Astrocyte of the cerebellum (primary cell): Measurements from ENCODE around the gene HMGN2.
"Not testable (repeated sequence)": the region's sequence is repeated elsewhere in the genome, so short reads cannot be mapped to it uniquely, and the experiment has no call there.

Experiments
- DNase-seq: peaks from one replicate; pipeline ENCODE4 v3.0.0-alpha.2; 2011; ENCODE audit warnings: low read depth
- H3K4me3 ChIP-seq: 2 replicates; pipeline ENCODE4 v1.5.1; 2011; ENCODE audit warnings: mild to moderate bottlenecking, low read depth, low read length, moderate library complexity
- in situ Hi-C: cut with HindIII; loops from 2 replicates; pipeline ENCODE4 v1.10.0; 2017; ENCODE audit warnings: low sequenced_read_pairs
- TF ChIP-seq, protein P1 (sequence below): IDR thresholded peaks from 2 replicates; pipeline ENCODE4 v1.5.1; 2012; ENCODE audit warnings: low read length, low read depth, moderate library complexity, mild to moderate bottlenecking; ENCODE audit errors: missing control alignments

The HMGN2 gene

DNA sequence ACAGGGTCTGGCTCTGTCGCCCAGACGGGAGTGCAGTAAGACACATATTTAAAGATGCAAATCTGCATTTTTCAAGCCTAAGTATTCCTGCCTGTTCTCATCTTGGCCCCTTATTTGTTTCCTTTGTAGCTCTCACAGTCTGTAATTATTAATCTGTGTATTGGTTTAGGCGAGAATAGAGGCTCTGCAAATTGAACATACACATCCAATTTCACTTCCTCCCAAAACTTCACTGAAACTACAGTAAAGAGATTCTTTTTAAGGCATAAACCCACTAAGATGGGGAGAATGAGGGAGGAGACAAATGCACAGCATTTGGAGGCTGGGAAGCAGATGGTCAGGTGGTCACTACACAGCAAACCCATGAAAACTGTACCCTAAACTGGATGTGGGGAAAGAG is 21.0 kb downstream of the HMGN2 start:
- TF ChIP-seq, protein P1, sequence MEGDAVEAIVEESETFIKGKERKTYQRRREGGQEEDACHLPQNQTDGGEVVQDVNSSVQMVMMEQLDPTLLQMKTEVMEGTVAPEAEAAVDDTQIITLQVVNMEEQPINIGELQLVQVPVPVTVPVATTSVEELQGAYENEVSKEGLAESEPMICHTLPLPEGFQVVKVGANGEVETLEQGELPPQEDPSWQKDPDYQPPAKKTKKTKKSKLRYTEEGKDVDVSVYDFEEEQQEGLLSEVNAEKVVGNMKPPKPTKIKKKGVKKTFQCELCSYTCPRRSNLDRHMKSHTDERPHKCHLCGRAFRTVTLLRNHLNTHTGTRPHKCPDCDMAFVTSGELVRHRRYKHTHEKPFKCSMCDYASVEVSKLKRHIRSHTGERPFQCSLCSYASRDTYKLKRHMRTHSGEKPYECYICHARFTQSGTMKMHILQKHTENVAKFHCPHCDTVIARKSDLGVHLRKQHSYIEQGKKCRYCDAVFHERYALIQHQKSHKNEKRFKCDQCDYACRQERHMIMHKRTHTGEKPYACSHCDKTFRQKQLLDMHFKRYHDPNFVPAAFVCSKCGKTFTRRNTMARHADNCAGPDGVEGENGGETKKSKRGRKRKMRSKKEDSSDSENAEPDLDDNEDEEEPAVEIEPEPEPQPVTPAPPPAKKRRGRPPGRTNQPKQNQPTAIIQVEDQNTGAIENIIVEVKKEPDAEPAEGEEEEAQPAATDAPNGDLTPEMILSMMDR, result no peak
- in situ Hi-C loops, result no loop called here
- no peak overlapping the region for H3K4me3 ChIP-seq
- no peak for DNase-seq

DNA sequence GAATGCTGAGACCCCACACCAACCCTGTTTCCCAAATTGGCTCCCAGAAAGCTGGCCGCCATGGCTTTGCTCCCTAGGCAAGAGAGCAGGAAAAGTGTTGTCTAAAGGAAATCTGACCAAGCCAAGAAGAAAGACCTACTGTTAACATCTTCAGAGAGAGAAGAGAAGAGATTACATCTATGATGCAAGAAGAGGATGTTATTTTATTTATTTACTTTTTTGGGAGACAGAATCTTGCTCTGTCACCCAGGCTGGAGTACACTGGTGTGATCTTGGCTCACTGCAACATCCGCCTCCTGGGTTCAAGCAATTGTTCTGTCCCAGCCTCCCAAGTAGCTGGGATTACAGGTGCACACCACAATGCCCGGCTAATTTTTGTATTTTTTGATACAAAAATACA is 21.7 kb downstream of the HMGN2 start:
- in situ Hi-C loops, result no loop called here
- DNase-seq, result no peak
- TF ChIP-seq, protein P1, result no peak
- H3K4me3 ChIP-seq, result no peak overlapping the region

DNA sequence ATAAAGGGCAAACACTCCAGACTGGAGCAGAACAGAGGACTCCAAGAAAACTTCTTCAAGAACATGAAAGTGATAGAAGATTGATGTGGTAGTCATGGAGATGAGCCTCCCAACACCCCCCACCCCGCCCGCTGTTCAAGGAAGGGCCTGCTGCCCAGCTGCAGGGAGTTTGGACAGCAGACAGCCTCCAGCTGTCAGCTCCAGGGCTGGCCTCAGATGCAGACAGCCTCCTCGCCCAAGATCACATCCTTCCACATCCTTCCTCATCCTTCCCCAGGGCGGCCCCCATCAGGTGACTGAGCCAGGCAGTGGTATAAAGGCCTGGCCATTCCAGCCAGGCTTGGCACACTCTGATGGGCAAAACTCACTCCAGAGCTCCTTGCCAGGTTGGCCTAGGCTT is 24.6 kb downstream of the HMGN2 start:
- no peak for DNase-seq
- TF ChIP-seq, protein P1, result no peak
- in situ Hi-C loops, result no loop called here
- no peak overlapping the region for H3K4me3 ChIP-seq

DNA sequence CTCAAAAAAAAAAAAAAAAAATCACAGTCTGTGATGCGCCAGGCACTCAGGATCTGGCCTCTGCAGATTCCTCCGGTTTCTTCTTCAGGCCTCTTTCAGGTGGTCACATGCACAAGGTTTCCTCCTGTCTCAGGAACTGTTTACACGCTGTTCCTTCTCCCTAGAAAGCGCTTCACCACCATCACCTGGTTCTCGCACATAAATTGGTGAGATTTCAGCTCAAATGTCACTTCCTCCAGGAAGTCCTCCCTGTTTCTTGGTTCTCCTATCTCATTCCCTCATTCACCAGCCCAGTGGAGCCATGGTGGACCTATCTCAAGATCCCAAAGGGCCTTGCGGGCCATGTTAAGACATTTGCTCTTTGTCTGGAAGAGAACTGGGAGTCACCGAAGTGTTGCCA is 26.7 kb downstream of the HMGN2 start:
- no peak overlapping the region for H3K4me3 ChIP-seq
- no peak for DNase-seq
- in situ Hi-C loops, result no loop called here
- TF ChIP-seq, protein P1, result no peak

DNA sequence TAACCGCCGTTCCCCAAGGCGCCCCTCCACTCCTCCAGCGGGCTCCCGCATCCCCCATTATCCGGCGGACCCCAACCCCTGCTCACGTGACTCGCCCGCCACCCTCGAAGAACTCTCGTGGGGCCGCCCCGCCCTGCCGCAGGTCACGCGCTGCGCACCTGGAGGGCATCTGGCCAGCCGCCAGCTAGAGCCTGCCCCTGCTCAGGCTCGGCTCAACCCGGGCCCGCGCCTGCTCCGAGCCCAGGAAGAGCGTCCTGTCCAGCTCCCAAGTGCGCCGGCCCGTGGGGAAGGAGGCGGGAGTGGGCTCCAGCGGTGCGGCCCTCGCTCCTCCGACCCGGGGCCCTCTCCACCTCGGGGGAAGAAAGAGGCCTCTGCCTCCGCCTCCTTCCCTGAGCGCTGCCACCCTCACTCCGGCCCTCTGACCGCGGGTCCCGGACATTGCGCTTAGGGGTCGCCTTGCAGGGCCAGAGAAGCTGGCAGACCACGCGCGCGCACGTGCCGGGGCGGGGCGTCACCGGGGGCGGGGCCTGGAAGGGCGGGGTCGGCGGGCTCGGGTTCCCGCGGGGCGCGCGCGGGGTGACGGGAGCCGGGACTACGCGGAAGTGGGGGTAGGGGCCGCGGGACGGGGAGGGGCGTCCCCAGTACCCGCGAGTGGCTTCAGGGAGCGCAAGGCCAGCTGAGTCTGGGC is 28.4 kb downstream of the HMGN2 start:
- in situ Hi-C loops, result no loop called here
- H3K4me3 ChIP-seq, result peak overlapping the region; percentile 65
- no peak for DNase-seq
- TF ChIP-seq, protein P1, result no peak

DNA sequence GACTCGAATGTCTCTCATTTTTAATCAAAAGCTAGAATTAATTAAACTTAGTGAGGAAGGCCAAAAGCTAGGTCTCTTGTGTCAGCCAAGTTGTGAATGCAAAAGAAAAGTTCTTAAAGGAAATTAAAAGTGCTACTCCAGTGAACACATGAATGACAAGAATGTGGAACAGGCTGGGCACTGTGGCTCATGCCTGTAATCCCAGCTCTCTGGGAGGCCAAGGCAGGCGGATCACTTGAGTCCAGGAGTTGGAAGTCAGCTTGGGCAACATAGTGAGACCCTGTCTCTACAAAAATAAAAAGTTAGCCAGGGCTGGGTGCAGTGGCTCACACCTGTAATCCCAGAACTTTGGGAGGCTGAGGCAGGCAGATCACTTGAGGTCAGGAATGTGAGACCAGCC is 38.5 kb downstream of the HMGN2 start:
- in situ Hi-C loops, DNase-seq, H3K4me3 ChIP-seq: not testable (repeated sequence)

DNA sequence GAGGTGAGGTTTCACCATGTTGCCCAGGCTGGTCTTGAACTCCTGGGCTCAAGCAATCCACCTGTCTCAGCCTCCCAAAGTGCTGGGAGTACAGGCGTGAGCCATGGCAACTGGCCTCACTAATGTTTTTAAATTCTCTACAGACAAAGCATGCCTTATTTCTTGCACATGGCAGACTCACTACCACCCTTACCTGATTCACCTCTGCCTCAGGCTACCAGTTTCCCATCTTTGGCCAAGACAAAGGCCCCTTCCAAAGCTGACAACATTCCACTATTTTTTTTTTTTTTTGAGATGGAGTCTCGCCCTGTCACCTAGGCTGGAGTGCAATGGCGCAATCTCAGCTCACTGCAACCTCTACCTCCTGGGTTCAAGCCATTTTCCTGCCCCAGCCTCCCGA is 43.6 kb downstream of the HMGN2 start:
- DNase-seq, H3K4me3 ChIP-seq, in situ Hi-C loops: not testable (repeated sequence)
